HG03095 (cell line): ENCODE results near the gene SLC38A6.

Experiments
- ATAC-seq: cut with Tn5 transposase; IDR thresholded peaks from one replicate; pipeline ENCODE4 v1.9.1; 2021; ENCODE audit warnings: moderate library complexity; ENCODE audit not compliant: unreplicated experiment

The SLC38A6 gene

GRCh38 chr14:60980811-60981632, at the start of gene SLC38A6, which contains the start of gene TRMT5:
Gene SLC38A6, plus strand, starts transcription at chr14:60981245. Its CDS starts 33 bp downstream, at chr14:60981278.
Gene TRMT5, minus strand, starts transcription at chr14:60981079. Its CDS starts 106 bp downstream, at chr14:60980973.
- ATAC-seq = peak; percentile 81

- ATAC-seq = no peak
Observed at GRCh38 chr14:60933920-60934655, 47.0 kb upstream of the SLC38A6 start.

GRCh38 chr14:60935319-60935718, 45.7 kb upstream of the SLC38A6 start:
- ATAC-seq = no peak

GRCh38 chr14:60943637-60944032, 37.4 kb upstream of the SLC38A6 start:
- no peak for ATAC-seq

- no peak for ATAC-seq
Observed at GRCh38 chr14:60944204-60944603, 36.8 kb upstream of the SLC38A6 start.

- no peak for ATAC-seq
Observed at GRCh38 chr14:60945984-60946383, 35.1 kb upstream of the SLC38A6 start.

- ATAC-seq = no peak
Observed at GRCh38 chr14:60946773-60947172, 34.3 kb upstream of the SLC38A6 start.

GRCh38 chr14:60951776-60952435, 29.1 kb upstream of the SLC38A6 start:
- no peak for ATAC-seq

GRCh38 chr14:60956202-60956601, 24.8 kb upstream of the SLC38A6 start:
- no peak for ATAC-seq

- ATAC-seq = no peak
Observed at GRCh38 chr14:60956632-60957031, 24.4 kb upstream of the SLC38A6 start.

- no peak for ATAC-seq
Observed at GRCh38 chr14:60958146-60958545, 22.9 kb upstream of the SLC38A6 start.

GRCh38 chr14:60963761-60964160, 17.3 kb upstream of the SLC38A6 start:
- ATAC-seq = no peak

GRCh38 chr14:60964904-60965303, 16.1 kb upstream of the SLC38A6 start:
- no peak for ATAC-seq

GRCh38 chr14:60965402-60965801, 15.6 kb upstream of the SLC38A6 start:
- ATAC-seq = no peak

GRCh38 chr14:60968099-60968498, 12.9 kb upstream of the SLC38A6 start:
- ATAC-seq = no peak

GRCh38 chr14:60968671-60969070, 12.4 kb upstream of the SLC38A6 start:
- ATAC-seq = no peak

GRCh38 chr14:60970146-60970545, 10.9 kb upstream of the SLC38A6 start:
- no peak for ATAC-seq

GRCh38 chr14:60971271-60971670, 9.8 kb upstream of the SLC38A6 start:
- ATAC-seq = no peak

- no peak for ATAC-seq
Observed at GRCh38 chr14:60972295-60972694, 8.8 kb upstream of the SLC38A6 start.

GRCh38 chr14:60973070-60973469, 8.0 kb upstream of the SLC38A6 start:
- ATAC-seq = no peak

- no peak for ATAC-seq
Observed at GRCh38 chr14:60974090-60974651, 6.9 kb upstream of the SLC38A6 start.
